ELR (cell line): ENCODE data around the gene DTNB.
A peak's percentile ranks its signal among the peaks of the same experiment; 100 is the strongest.

ENCODE experiments used
- DNase-seq: peaks from one replicate; pipeline ENCODE4 v3.0.0-alpha.2; 2015; ENCODE audit warnings: low read depth

The DTNB gene

GRCh38 chr2:25385910-25386309 lies 287.5 kb downstream of the DTNB start:
- DNase-seq, result no peak

DNA sequence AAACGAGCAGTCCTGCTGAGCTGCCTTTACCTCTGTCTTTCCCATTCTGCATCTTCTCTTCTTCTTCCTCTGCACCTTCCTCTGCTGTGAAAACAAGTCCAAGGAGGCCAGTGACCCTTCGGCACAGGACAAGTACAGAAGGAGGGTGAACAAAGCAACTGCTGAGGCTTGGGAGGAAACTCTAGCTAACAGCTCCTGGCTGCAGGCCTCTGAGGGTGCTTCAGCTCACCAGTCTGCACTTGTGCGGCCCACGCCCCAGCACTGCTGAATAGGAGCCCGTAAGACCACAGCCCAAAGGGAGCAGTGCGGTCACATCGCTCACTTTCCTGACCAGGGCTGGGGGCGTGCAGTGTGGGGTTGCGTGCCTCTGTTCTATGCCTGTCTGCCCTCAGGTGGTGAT lies 289.6 kb downstream of the DTNB start:
- DNase-seq, result no peak

- DNase-seq, result no peak
These were observed 291.9 kb downstream of the DTNB start for GRCh38 chr2:25381502-25381901.

DNA sequence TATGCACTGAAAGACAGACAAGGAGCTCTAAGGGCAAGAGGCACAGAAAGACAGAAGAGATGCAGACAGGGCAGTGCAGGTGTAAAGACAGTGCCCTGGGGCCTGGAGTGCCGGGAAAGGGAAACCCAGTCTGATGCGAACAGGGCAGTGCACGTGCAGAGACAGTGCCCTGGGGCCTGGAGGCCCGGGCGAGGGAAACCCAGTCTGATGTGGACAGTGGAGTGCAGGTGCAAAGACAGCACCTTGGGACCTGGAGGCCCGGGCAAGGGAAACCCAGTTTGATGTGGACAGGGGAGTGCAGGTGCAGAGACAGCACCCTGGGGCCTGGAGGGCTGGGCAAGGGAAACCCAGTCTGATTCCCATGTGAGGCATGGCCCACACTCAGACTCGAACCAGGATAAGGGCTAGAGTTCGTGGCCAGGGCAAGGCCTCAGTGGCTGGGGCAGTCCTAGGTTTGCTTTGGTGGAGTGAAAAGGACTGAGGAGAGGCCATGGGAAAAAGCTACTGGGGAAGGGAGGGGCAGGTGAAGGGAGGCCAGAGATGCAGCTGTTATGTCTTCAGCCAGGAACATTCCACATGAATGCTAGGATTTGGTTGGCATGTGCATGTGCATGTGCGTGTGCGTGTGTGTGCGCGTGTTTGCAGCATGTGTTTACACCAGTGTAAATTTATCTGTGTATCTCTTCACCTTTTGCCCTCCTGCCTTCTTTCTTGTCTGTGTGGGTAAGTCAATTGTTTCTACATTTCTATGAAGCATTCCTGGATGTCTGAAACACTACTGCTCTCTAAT lies 292.6 kb downstream of the DTNB start:
- no peak for DNase-seq

- no peak for DNase-seq
These were observed 293.4 kb downstream of the DTNB start for GRCh38 chr2:25380023-25380422.

DNA sequence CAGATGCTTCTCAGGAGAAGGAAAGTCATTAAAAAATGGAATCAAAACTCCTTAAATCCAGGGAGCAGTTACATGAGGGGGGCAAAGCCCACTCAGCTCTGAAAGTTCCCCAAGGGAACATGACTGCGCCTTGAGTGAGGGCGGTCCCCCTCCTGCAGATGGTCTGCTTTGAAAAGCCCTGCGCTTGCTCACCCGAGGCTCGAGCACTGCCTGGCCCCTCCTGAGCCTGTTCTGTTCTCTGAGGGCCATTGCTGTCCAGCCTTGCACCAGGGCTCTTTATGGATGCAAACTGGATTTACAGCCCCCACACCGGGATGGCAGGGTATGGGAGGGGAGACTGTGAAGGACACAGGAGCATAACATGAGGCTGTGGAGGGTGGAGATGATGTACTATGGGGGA lies 293.8 kb downstream of the DTNB start:
- no peak for DNase-seq

DNA sequence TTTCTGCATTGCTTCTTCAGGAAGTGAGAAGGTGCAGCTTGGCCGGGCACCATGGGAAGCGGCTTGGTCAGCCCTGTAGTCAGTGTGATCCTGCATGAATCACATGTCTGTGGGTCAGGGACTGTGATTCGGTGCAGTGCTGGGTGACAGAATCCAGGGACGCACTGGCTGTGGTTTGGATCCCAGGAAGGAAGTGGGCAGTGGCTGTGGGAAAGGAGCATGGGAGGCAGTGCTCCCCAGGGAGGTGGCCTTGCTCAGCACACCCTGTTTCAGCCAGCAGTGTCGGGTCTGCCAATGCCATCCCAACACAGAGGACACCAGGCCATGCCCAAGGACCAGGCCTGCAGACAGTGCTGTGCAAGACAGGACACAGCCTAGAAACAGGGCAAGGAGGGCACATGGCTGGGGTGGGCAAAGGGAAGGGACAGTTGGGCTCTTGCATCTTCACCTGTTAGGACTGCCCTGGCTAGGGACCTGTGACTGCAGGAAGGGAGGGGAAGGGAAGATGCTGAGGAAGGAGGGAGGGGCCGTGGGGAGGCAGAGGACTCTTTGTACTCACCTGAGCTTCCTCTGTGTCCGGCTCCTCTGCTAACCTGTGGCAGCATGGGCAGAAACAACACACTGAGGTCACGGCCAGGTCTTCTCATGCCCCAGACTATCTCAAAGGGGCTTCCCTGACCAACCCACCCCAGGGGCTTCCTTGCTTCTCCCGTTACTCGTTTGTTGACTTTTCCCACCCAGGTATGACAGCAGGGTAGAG lies 294.5 kb downstream of the DTNB start:
- peak; percentile 80 for DNase-seq

DNA sequence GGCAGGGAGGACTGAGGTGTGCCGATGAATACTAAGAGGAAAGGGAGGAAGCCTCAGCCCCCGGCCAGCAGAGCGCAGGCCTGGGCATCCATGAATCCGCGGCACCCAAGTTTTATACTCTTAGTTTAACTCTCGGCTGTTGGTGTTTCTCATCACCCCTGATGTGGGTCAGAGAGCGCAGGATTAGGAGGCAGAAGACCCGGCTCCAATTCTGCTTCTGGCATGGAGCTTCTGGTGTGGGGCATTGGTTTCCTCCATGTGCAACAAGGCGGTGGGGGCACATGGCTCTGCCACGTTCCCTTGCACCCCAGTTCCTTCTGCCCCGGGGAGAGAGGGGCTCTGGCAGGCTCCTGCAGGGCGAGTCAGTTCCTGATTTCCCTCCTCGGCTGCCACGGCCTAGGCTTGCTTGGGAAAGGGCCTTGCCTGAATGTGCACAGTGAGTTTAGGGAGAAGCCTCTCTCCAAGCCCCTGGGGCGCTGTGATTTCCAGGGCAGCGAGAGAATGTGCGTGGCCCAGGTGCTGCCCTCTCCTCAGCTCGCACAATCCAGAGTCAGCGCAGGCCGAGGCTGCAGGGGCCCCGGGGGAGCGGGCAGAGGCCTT lies 295.5 kb downstream of the DTNB start:
- peak; percentile 13 for DNase-seq

- DNase-seq, result peak; percentile 80
These were observed 296.4 kb downstream of the DTNB start for GRCh38 chr2:25376750-25377621.

DNA sequence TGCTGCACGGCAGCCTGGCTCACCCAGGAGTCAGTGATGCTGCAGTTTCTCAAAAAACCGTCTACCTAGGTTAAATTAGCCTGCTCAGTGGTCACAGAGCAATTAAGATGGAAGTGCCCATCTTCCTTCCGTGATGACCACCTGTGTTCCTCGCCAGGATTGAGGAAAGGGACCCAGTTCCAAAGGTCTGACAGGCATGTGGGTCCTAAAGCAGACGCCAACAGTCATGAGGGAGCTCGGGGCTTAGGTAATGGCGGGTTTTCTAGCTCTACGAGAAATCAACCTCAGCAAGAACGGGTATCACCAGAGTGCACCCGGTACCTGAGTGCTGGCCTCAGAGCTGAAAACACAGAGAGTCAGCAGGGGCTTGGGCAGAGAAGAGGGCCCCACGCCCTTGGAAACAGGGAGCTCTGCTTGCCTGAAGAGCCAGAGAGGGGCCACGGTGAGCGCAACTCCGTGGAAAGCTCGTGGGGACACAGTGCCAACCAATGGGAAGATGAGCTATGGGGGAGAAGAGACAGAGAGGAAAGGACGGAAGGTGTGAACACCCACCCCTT lies 297.3 kb downstream of the DTNB start:
- DNase-seq, result no peak

- no peak for DNase-seq
These were observed 297.9 kb downstream of the DTNB start for GRCh38 chr2:25375371-25375988.

GRCh38 chr2:25374827-25375226 lies 298.6 kb downstream of the DTNB start:
- no peak for DNase-seq

DNA sequence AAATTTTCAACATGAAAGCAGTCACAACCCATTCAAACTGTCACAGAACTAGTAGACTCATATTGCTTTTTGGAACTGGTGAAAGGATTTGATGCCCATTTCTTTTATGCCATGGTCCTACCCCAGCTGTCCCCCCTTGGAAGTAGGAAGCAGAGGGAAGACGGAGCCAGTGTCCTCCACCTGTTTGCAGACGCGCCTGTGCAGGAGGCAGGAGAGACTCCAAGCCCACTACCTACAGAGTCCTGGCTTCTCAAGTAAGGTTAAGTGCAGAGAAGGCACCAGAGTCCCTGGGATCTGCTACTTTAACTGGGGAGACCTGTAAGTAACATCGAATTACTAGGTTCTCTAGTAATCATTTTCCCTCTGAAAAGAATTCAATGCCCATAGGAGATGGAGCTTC lies 299.0 kb downstream of the DTNB start:
- DNase-seq, result no peak

DNA sequence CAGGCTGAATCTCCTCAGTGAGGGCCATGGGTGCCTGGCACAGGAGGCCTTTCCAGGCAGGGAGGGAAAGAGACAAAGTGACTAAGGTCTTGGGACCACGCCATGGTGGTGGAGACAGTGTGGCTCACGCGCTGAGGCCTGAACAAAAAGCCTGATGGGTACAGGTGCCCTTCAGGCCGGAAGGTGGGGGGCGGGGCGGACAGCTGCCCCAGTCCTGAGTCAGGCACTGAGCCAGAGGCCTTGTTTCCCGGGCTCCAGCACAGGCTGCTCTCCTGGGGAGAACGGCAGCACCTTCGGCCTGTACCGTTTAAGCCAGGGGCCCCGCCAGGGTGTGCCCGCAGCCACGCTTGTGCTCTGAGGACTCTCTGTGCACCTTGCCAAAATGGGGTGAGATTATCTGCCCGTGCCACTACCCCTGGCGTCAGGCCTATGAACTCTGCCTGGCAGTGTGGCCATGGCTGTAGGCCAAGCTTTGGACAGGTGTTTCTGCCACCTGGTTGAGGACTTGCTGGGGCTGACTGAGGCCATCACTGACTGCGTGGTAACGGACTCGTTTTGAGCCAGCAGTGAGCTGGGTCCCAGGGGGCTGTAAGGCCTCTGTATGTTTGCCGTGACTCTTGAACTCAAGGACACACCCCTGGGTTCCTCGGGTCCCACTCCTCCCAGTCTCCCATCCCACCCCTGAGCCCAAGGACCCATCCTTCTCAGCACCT lies 300.0 kb downstream of the DTNB start:
- no peak for DNase-seq

GRCh38 chr2:25372405-25373268 lies 300.7 kb downstream of the DTNB start:
- DNase-seq, result no peak

DNA sequence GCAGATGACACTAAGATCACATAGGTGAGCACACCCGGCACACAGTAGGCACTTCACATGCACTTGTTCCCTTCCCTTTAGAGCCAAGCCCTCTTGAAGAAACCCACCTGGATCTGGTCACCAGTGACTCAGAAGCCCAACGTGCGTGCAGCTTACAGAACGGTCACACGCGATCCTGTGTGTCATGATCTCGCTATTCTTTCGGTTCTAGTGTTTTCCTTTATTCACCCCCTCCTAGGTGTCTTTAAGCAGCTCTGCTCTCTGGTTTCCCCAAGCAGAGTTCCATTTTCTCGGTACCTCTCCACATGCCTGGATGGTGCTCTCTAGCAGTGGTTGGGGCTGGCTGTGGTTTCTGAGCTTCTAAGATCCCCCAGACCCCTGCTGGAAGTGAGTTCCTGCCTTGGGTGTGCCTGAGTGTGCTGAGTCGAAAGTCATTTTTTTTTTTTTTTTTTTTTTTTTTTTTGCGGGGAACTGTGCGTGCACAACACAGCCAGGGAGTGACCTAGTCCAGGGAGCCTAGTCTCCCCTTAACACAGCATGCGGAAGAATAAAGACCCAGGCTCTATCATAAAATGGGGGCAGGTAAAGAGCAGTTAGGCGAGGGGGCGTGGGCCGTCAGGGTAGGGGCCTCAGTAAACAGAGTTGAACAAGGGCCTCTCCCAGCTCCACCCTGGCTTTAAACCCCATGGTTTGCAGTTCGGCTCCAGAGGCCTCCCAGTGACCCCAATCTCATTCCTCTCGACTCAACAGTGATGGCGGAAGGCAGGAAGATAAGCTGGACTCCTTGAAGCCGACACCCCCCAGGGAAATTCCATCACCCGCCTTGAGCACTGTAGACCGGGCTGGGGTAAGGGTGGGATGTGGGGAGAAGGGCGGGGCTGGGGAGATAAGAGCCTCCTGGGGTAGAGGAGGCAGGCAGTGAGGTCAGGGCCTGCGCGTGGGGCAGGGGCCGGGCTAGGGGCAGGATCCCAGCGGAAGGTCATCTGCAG lies 301.8 kb downstream of the DTNB start:
- DNase-seq, result no peak

GRCh38 chr2:25369876-25370275 lies 303.5 kb downstream of the DTNB start:
- DNase-seq, result no peak

DNA sequence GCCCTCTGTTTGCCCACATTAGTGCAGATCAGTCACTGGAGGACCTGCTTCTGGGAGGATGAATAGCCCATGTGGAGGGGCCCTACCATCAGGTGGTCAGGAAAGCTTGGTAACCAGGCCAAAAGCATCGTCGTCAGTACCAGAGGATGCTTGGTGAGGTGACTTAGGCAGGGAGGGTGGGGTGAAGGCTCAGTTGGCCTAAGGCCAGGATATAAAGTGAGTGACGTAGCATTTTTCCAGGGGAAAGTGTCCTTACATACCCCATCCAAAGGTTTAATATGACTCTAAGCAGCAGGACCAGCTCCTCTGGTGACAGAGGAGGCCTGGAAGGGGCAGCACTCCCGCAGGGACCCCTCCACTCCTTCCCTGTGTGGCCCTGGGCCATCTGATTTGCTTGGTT lies 303.9 kb downstream of the DTNB start:
- DNase-seq, result peak; percentile 35
